ENCODE results near the gene TMCO5A. TPM values are rescaled to one million over a fixed set of nuclear protein-coding genes. Genes with fewer than 3 reads are reported as not detected.

The TMCO5A gene
- polyA plus RNA-seq, 2 of the 4 experiments (the other 2 are of a cell fraction) = not detected

- ChIA-PET POLR2A (no interaction called here), CTCF (no interaction called here)
- TF ChIP-seq CHD2 (IDR thresholded peaks at IDR 0.05; ENCODE audit: low read length, partially characterized antibody) = no peak
- no peak for TF ChIP-seq RNF2 (IDR thresholded peaks at IDR 0.05; ENCODE audit: borderline replicate concordance, low read depth)
- no peak for TF ChIP-seq RFX5 (IDR thresholded peaks at IDR 0.05)
- no peak for TF ChIP-seq NPAS2 (CRISPR knock-in tag; IDR thresholded peaks at IDR 0.05; ENCODE audit: borderline replicate concordance)
- TF ChIP-seq, protein P1, sequence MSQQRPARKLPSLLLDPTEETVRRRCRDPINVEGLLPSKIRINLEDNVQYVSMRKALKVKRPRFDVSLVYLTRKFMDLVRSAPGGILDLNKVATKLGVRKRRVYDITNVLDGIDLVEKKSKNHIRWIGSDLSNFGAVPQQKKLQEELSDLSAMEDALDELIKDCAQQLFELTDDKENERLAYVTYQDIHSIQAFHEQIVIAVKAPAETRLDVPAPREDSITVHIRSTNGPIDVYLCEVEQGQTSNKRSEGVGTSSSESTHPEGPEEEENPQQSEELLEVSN (IDR thresholded peaks at IDR 0.05; ENCODE audit: borderline replicate concordance, low read depth) = no peak
- no peak for TF ChIP-seq ZC3H11A (IDR thresholded peaks at IDR 0.05)
- TF ChIP-seq ELK1 (IDR thresholded peaks at IDR 0.05; ENCODE audit: low read depth, low read length) = no peak
- no peak for TF ChIP-seq SMC3 (IDR thresholded peaks at IDR 0.05)
- TF ChIP-seq, protein P2, sequence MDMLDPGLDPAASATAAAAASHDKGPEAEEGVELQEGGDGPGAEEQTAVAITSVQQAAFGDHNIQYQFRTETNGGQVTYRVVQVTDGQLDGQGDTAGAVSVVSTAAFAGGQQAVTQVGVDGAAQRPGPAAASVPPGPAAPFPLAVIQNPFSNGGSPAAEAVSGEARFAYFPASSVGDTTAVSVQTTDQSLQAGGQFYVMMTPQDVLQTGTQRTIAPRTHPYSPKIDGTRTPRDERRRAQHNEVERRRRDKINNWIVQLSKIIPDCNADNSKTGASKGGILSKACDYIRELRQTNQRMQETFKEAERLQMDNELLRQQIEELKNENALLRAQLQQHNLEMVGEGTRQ (IDR thresholded peaks at IDR 0.05) = no peak
- no peak for TF ChIP-seq JUNB (IDR thresholded peaks at IDR 0.05)
- no peak for TF ChIP-seq RAD21 (conservative IDR thresholded peaks at IDR 0.05 in 1 of 2, IDR thresholded peaks at IDR 0.05 in 1 of 2)
- no peak for TF ChIP-seq POLR2A (IDR thresholded peaks at IDR 0.05; ENCODE audit: low read length)
- TF ChIP-seq MYC (IDR thresholded peaks at IDR 0.05; ENCODE audit: borderline replicate concordance, low read length) = no peak
- TF ChIP-seq JUN (IDR thresholded peaks at IDR 0.05) = no peak
- no peak for TF ChIP-seq FOXS1 (CRISPR knock-in tag; IDR thresholded peaks at IDR 0.05)
- FAIRE-seq (no peak), DNase-seq (ENCODE audit: low read depth in 1 of 2, low spot score in 1 of 2) (no peak), ATAC-seq (no peak)
- Histone ChIP-seq H3K27ac (no peak overlapping the region), H3K4me2 (no peak overlapping the region), H3K4me3 (no peak overlapping the region), H3K4me1 (no peaks in the 10 kb centered on the region), H3K9me3 (no peaks in the 10 kb centered on the region)
- WGBS (ENCODE audit: missing lambda C conversion rate) = 5% methylated on average over 1 of the region's 1 CpG
Observed at GRCh38 chr15:37929238-37929637, 5.2 kb upstream of the TMCO5A start.

GRCh38 chr15:37931321-37931720 lies 3.1 kb upstream of the TMCO5A start:
- FAIRE-seq (no peak), ATAC-seq (no peak), DNase-seq (ENCODE audit: low read depth in 1 of 2, low spot score in 1 of 2) (no peak)
- no peak overlapping the region for H3K4me3 ChIP-seq
- no peaks in the 10 kb centered on the region for H3K4me1 ChIP-seq
- POLR2A ChIA-PET = no interaction called here
- H3K9me3 ChIP-seq = no peaks in the 10 kb centered on the region
- TF ChIP-seq FOXS1 (CRISPR knock-in tag; IDR thresholded peaks at IDR 0.05) (no peak), NR3C1 (IDR thresholded peaks at IDR 0.05) (no peak), HEYL (CRISPR knock-in tag; IDR thresholded peaks at IDR 0.05) (no peak), HES2 (IDR thresholded peaks at IDR 0.05) (no peak), BHLHE40 (IDR thresholded peaks at IDR 0.05; ENCODE audit: low read depth, low read length) (no peak), RFX5 (IDR thresholded peaks at IDR 0.05) (no peak), NPAS2 (CRISPR knock-in tag; IDR thresholded peaks at IDR 0.05; ENCODE audit: borderline replicate concordance) (no peak), HMGXB4 (CRISPR knock-in tag; IDR thresholded peaks at IDR 0.05; ENCODE audit: borderline replicate concordance) (no peak), HOXB13 (CRISPR knock-in tag; IDR thresholded peaks at IDR 0.05; ENCODE audit: low read depth) (no peak), BCL3 (IDR thresholded peaks at IDR 0.05) (no peak), ZNF302 (CRISPR knock-in tag; IDR thresholded peaks at IDR 0.05) (no peak), RCOR1 (IDR thresholded peaks at IDR 0.05; ENCODE audit: low read depth, low read length) (no peak), CHD2 (IDR thresholded peaks at IDR 0.05; ENCODE audit: low read length, partially characterized antibody) (no peak), ZC3H11A (IDR thresholded peaks at IDR 0.05) (no peak), CBX8 (IDR thresholded peaks at IDR 0.05) (no peak), CBX2 (IDR thresholded peaks at IDR 0.05; ENCODE audit: borderline replicate concordance, low read depth) (no peak), MAX (IDR thresholded peaks at IDR 0.05) (no peak), POLR2AphosphoS2 (conservative IDR thresholded peaks at IDR 0.05; ENCODE audit: low read length) (no peak), SMC3 (IDR thresholded peaks at IDR 0.05) (no peak), CHD4 (IDR thresholded peaks at IDR 0.05; ENCODE audit: borderline replicate concordance) (no peak)
- CTCF ChIA-PET = no interaction called here
- no peak overlapping the region for H3K27ac ChIP-seq
- no peak overlapping the region for H3K4me2 ChIP-seq

All from A549 (cell line).